22Rv1 (cell line): ENCODE measurements around the gene AKAP9.
"Not testable (repeated sequence)": the region's sequence is repeated elsewhere in the genome, so short reads cannot be mapped to it uniquely, and the experiment has no call there.

Source experiments
- H3K27ac ChIP-seq: fragments of 450-650 bp; 2 replicates; pipeline ENCODE4 v1.5.1; 2017
- CTCF ChIP-seq: fragments of 450-650 bp; IDR thresholded peaks from 2 replicates; pipeline ENCODE4 v1.5.1; 2017; ENCODE audit warnings: mild to moderate bottlenecking
- ZFX ChIP-seq: fragments of 450-650 bp; IDR thresholded peaks from 2 replicates; pipeline ENCODE4 v1.6.1; 2017; ENCODE audit warnings: antibody characterized with exemption, borderline replicate concordance

The AKAP9 gene

GRCh38 chr7:91962419-91962818 is 21.8 kb downstream of the AKAP9 start:
- no peak for TF ChIP-seq ZFX
- TF ChIP-seq CTCF: no peak
- no peak overlapping the region for H3K27ac ChIP-seq

GRCh38 chr7:91967513-91967912 is 26.9 kb downstream of the AKAP9 start:
- not testable (repeated sequence) for H3K27ac ChIP-seq

DNA sequence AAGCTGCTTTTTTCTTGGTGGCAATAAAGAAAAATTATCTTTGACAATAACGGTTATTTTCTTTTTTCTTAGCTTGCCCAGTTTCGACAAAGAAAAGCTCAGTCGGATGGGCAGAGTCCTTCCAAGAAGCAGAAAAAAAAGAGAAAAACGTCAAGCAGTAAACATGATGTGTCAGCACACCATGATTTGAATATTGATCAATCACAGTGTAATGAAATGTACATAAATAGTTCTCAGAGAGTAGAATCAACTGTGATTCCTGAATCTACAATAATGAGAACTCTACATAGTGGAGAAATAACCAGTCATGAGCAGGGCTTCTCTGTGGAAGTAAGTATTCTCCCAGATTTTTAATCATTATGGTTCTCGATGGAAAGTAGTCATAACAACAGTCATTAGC is 33.0 kb downstream of the AKAP9 start:
- TF ChIP-seq CTCF (no peak), ZFX (no peak)
- H3K27ac ChIP-seq: no peak overlapping the region

GRCh38 chr7:91974066-91974465 is 33.4 kb downstream of the AKAP9 start:
- no peak overlapping the region for H3K27ac ChIP-seq
- TF ChIP-seq CTCF (no peak), ZFX (no peak)

GRCh38 chr7:91976743-91977142 is 36.1 kb downstream of the AKAP9 start:
- TF ChIP-seq CTCF (no peak), ZFX (no peak)
- no peak overlapping the region for H3K27ac ChIP-seq

GRCh38 chr7:91979590-91979989 is 38.9 kb downstream of the AKAP9 start:
- no peak for TF ChIP-seq CTCF
- no peak for TF ChIP-seq ZFX
- H3K27ac ChIP-seq: no peak overlapping the region

- H3K27ac ChIP-seq: not testable (repeated sequence)
Measured at GRCh38 chr7:91982352-91982751, 41.7 kb downstream of the AKAP9 start.

DNA sequence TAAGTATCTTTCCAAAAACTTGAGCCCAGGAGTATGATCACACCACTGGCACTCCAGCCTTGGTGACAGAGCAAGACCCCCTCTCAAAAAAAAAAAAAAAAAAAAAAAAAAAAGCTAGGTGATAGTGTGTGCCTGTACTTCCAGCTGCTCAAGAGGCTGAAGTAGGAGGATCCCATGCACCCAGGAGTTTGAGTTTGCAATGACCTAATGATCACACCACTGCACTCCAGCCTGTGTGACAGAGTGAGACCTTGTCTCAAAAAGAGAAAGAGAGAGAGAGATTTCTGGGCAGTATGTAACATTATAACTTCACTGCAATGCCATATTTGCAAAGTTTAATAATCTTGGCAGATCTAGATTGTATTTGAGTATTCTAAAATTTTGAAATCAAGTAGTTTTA is 47.6 kb downstream of the AKAP9 start:
- no peak overlapping the region for H3K27ac ChIP-seq

More for the DNA sequence above, 47.6 kb downstream of the AKAP9 start:
- TF ChIP-seq ZFX (no peak), CTCF (no peak)
